HepG2 (cell line): ENCODE results near the gene C5orf15. TPM values are rescaled to one million over a fixed set of nuclear protein-coding genes. Genes with fewer than 3 reads are reported as not detected.

Experiments
- ATF7-NPFF ChIP-seq: sonication (generic); formaldehyde crosslinking; IDR thresholded peaks from 2 replicates; pipeline ENCODE4 v1.8.1; 2023; ENCODE audit warnings: mild to moderate bottlenecking, low read depth, missing genetic modification reagents, moderate library complexity
- CREM ChIP-seq, 2 experiments: sonication (generic) in 1 of 2; formaldehyde crosslinking in 1 of 2; IDR thresholded peaks; 2 replicates each; pipeline versions ENCODE4 v1.4.0 to v1.6.1; 2016 to 2020; ENCODE audit warnings: antibody characterized with exemption in 1 of 2, mild to moderate bottlenecking in 1 of 2, missing genetic modification reagents in 1 of 2
- DMAP1 ChIP-seq: IDR thresholded peaks from 2 replicates; pipeline ENCODE4 v1.6.1; 2016
- KDM5B ChIP-seq: sonication (generic); formaldehyde crosslinking; IDR thresholded peaks from 2 replicates; pipeline ENCODE4 v1.4.0; 2020; ENCODE audit warnings: missing genetic modification reagents, mild to moderate bottlenecking, borderline replicate concordance
- MXI1 ChIP-seq: IDR thresholded peaks from 3 replicates; pipeline ENCODE4 v1.6.1; 2012; ENCODE audit warnings: low read depth, low read length, inconsistent platforms, borderline replicate concordance
- NR2F2 ChIP-seq: IDR thresholded peaks from 2 replicates; pipeline ENCODE4 v1.6.1; 2012; ENCODE audit warnings: low read depth, inconsistent platforms, borderline replicate concordance
- PCBP2 ChIP-seq: fragments of 200-400 bp; formaldehyde crosslinking; optimal IDR thresholded peaks from 2 replicates; pipeline ENCODE3; 2018; ENCODE audit warnings: low read length, low read depth; ENCODE audit not compliant: poor library complexity, severe bottlenecking
- SALL1 ChIP-seq: sonication (generic); formaldehyde crosslinking; IDR thresholded peaks from 2 replicates; pipeline ENCODE4 v1.8.0; 2022; ENCODE audit warnings: mild to moderate bottlenecking, missing genetic modification reagents
- SMAD3 ChIP-seq: sonication (generic); formaldehyde crosslinking; IDR thresholded peaks from 2 replicates; pipeline ENCODE4 v1.4.0; 2020; ENCODE audit warnings: missing genetic modification reagents
- TMF1 ChIP-seq: sonication (generic); formaldehyde crosslinking; IDR thresholded peaks from 2 replicates; pipeline ENCODE4 v1.8.1; 2022; ENCODE audit warnings: low read depth, missing genetic modification reagents
- YEATS2 ChIP-seq: sonication (generic); formaldehyde crosslinking; IDR thresholded peaks from 2 replicates; pipeline ENCODE4 v1.4.0; 2020; ENCODE audit warnings: missing genetic modification reagents, borderline replicate concordance
- YY1 ChIP-seq: IDR thresholded peaks from 2 replicates; pipeline ENCODE4 v1.6.1; 2011; ENCODE audit warnings: low read length, low read depth, moderate library complexity, mild to moderate bottlenecking; ENCODE audit not compliant: insufficient read depth, insufficient replicate concordance
- ZFX ChIP-seq: sonication (generic); formaldehyde crosslinking; IDR thresholded peaks from 2 replicates; pipeline ENCODE4 v1.4.0; 2020; ENCODE audit warnings: mild to moderate bottlenecking, low read depth, missing genetic modification reagents, moderate library complexity
- ZFY ChIP-seq: sonication (generic); formaldehyde crosslinking; IDR thresholded peaks from 2 replicates; pipeline ENCODE4 v1.4.0; 2020; ENCODE audit warnings: missing genetic modification reagents
- ZNF263 ChIP-seq: sonication (generic); formaldehyde crosslinking; IDR thresholded peaks from 2 replicates; pipeline ENCODE4 v1.4.0; 2020; ENCODE audit warnings: missing genetic modification reagents
- ZNF350 ChIP-seq: sonication (generic); formaldehyde crosslinking; IDR thresholded peaks from 2 replicates; pipeline ENCODE4 v1.4.0; 2020; ENCODE audit warnings: mild to moderate bottlenecking, low read depth, missing genetic modification reagents, borderline replicate concordance
- ZNF382 ChIP-seq: sonication (generic); formaldehyde crosslinking; IDR thresholded peaks from 2 replicates; pipeline ENCODE4 v1.5.0; 2020; ENCODE audit warnings: missing genetic modification reagents, mild to moderate bottlenecking, borderline replicate concordance
- ZSCAN21 ChIP-seq: sonication (generic); formaldehyde crosslinking; IDR thresholded peaks from 2 replicates; pipeline ENCODE4 v1.8.0; 2022; ENCODE audit warnings: mild to moderate bottlenecking, missing genetic modification reagents, moderate library complexity, borderline replicate concordance
- ZSCAN22 ChIP-seq: sonication (generic); formaldehyde crosslinking; IDR thresholded peaks from 2 replicates; pipeline ENCODE4 v1.4.0; 2020; ENCODE audit warnings: mild to moderate bottlenecking, missing genetic modification reagents
- ZSCAN31 ChIP-seq: sonication (generic); formaldehyde crosslinking; IDR thresholded peaks from 2 replicates; pipeline ENCODE4 v1.5.0; 2020; ENCODE audit warnings: low read depth, mild to moderate bottlenecking, missing genetic modification reagents
- polyA plus RNA-seq, 8 experiments: library from polyadenylated mRNA; depleted of rRNA in 3 of 8; stranded (reverse) in 7 of 8; unstranded in 1 of 8; fragments of >200 nt; fragmentation: Illumina TruSeq in 4 of 8; extraction: Trizol in 4 of 8; gene quantifications; 2 replicates each; pipeline versions ENCODE4 v1.2.1 to v1.2.3, GENCODE V29; 2011 to 2016; ENCODE audit warnings: low read depth in 4 of 8, missing spikeins in 1 of 8, mixed read lengths in 1 of 8; ENCODE audit not compliant: insufficient read depth in 1 of 8
- total RNA-seq, 5 experiments: library from RNA; depleted of rRNA; stranded (reverse); fragments of >200 nt; fragmentation: Illumina TruSeq; extraction: Trizol; gene quantifications; 2 replicates each; pipeline ENCODE4 v1.2.3, GENCODE V29; 2016; ENCODE audit warnings: low read depth in 1 of 5
- TF ChIP-seq, protein P1 (sequence below), 2 experiments: sonication (generic) in 1 of 2; formaldehyde crosslinking in 1 of 2; IDR thresholded peaks; 2 replicates each; pipeline versions ENCODE4 v1.5.1 to v1.6.1; 2011 to 2020; ENCODE audit warnings: borderline replicate concordance in 1 of 2, low read depth in 1 of 2, low read length in 1 of 2, mild to moderate bottlenecking in 1 of 2, missing genetic modification reagents in 1 of 2, moderate library complexity in 1 of 2
- TF ChIP-seq, protein P2 (sequence below): sonication (generic); formaldehyde crosslinking; IDR thresholded peaks from 2 replicates; pipeline ENCODE4 v1.4.0; 2020; ENCODE audit warnings: mild to moderate bottlenecking, low read depth, missing genetic modification reagents
- TF ChIP-seq, protein P3 (sequence below), 2 experiments: sonication (generic) in 1 of 2; formaldehyde crosslinking in 1 of 2; IDR thresholded peaks; 2 replicates each; pipeline versions ENCODE4 v1.4.0 to v1.6.1; 2018 to 2020; ENCODE audit warnings: missing genetic modification reagents in 2 of 2, borderline replicate concordance in 1 of 2, low read depth in 1 of 2, mild to moderate bottlenecking in 1 of 2, missing biosample characterization in 1 of 2

The C5orf15 gene
- total and polyA plus RNA-seq, 2 of the 13 experiments (the other 11 are each of a cell fraction or from before 2014, with no cell fraction given), result 58.5 to 82.7 TPM

DNA sequence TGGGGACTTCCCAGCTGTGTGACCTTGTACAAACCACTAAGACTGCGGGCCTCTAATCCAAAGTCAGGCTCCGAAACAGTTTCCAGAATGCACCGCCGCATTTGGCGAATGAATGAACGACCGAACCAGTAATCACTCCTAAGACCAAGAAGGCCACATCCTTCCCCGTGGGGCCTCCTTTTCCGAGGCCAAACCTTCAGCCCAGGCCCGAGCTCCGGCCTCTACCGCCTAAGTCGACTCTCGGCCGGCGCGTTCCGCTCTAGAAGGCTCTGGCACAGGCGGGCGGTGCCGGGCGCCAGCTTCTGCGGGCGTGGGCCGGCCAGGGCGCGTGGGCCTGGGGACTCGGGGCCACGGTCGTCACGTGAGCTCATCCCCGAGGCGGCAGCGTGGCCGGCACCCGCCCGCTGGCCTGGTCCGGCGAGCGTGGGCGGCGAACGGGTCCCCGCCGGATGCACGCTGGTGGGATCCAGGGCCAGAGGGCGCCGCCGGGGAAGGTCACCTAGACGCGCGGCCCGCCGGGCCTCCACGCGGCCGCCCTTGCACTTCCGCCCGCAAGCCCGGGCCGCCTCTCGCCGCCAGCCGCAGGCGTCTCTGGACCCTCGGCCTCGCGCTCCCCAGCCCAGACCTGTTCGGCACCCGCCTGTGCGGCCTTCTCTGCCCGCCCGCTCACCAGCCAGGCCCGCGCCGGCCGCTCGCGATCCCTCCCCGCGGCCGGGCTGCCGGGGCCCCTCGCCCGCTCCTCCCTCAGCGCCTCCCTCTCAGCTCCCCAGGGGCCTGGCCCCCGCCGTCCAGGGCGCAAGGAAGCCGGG lies 35.6 kb upstream of the C5orf15 start (continued):
- TF ChIP-seq ZSCAN21, result 0 out of 2 replicates have a peak, but pooled peaks have one; percentile 25
- TF ChIP-seq ATF7-NPFF (CRISPR knock-in tag), result peak; percentile 42; the same call in 1 of the 2 replicates
- TF ChIP-seq YY1, result peak; percentile 17
- TF ChIP-seq, protein P1, sequence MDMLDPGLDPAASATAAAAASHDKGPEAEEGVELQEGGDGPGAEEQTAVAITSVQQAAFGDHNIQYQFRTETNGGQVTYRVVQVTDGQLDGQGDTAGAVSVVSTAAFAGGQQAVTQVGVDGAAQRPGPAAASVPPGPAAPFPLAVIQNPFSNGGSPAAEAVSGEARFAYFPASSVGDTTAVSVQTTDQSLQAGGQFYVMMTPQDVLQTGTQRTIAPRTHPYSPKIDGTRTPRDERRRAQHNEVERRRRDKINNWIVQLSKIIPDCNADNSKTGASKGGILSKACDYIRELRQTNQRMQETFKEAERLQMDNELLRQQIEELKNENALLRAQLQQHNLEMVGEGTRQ (IDR thresholded peaks at IDR 0.05; ENCODE audit: low read depth, low read length), result no peak
- TF ChIP-seq, protein P1 (CRISPR knock-in tag; IDR thresholded peaks at IDR 0.05; ENCODE audit: borderline replicate concordance), result 0 out of 2 replicates have a peak, but pooled peaks have one; percentile 37
- 0 out of 2 replicates have a peak, but pooled peaks have one; percentile 26 for TF ChIP-seq ZNF350 (CRISPR knock-in tag)
- TF ChIP-seq, protein P2, sequence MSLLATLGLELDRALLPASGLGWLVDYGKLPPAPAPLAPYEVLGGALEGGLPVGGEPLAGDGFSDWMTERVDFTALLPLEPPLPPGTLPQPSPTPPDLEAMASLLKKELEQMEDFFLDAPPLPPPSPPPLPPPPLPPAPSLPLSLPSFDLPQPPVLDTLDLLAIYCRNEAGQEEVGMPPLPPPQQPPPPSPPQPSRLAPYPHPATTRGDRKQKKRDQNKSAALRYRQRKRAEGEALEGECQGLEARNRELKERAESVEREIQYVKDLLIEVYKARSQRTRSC (CRISPR knock-in tag), result no peak
- peak; percentile 54; the same call in 1 of the 2 replicates for TF ChIP-seq DMAP1 (CRISPR knock-in tag)
- no peak for TF ChIP-seq SMAD3
- TF ChIP-seq YEATS2 (CRISPR knock-in tag), result no peak
- peak; percentile 84 for TF ChIP-seq ZFY (CRISPR knock-in tag)
- TF ChIP-seq TMF1 (CRISPR knock-in tag), result peak; percentile 41; the same call in 1 of the 2 replicates
- TF ChIP-seq PCBP2, result no peak
- TF ChIP-seq NR2F2, result no peak
- no peak for TF ChIP-seq CREM (IDR thresholded peaks at IDR 0.05)
- TF ChIP-seq CREM (CRISPR knock-in tag; IDR thresholded peaks at IDR 0.05), result no peak
- peak; percentile 51; the same call in 1 of the 2 replicates for TF ChIP-seq ZSCAN31
- no peak; the same call in 1 of the 2 replicates for TF ChIP-seq ZNF263 (CRISPR knock-in tag)
- TF ChIP-seq ZFX (CRISPR knock-in tag), result peak; percentile 52
- TF ChIP-seq ZSCAN22 (CRISPR knock-in tag), result 0 out of 2 replicates have a peak, but pooled peaks have one; percentile 34
- no peak for TF ChIP-seq ZNF382
- TF ChIP-seq, protein P3, sequence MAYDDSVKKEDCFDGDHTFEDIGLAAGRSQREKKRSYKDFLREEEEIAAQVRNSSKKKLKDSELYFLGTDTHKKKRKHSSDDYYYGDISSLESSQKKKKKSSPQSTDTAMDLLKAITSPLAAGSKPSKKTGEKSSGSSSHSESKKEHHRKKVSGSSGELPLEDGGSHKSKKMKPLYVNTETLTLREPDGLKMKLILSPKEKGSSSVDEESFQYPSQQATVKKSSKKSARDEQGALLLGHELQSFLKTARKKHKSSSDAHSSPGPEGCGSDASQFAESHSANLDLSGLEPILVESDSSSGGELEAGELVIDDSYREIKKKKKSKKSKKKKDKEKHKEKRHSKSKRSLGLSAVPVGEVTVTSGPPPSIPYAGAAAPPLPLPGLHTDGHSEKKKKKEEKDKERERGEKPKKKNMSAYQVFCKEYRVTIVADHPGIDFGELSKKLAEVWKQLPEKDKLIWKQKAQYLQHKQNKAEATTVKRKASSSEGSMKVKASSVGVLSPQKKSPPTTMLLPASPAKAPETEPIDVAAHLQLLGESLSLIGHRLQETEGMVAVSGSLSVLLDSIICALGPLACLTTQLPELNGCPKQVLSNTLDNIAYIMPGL (CRISPR knock-in tag; IDR thresholded peaks at IDR 0.05; ENCODE audit: borderline replicate concordance in 1 of 2, low read depth in 1 of 2), result peak in 1 of 2 experiments; percentile 67; a peak in 1 of 4 replicates
- 0 out of 3 replicates have a peak, but pooled peaks have one; percentile 6 for TF ChIP-seq MXI1
- peak; percentile 31; the same call in 1 of the 2 replicates for TF ChIP-seq SALL1 (CRISPR knock-in tag)
- peak; percentile 10; the same call in 1 of the 2 replicates for TF ChIP-seq KDM5B (CRISPR knock-in tag)
